Globus pallidus (tissue), 1 donor: ENCODE results near the gene PTPRN2.

Experiments
- DNase-seq: peaks from one replicate; pipeline ENCODE4 v3.0.0-alpha.2; 2015; ENCODE audit warnings: low spot score

Gene PTPRN2

DNA sequence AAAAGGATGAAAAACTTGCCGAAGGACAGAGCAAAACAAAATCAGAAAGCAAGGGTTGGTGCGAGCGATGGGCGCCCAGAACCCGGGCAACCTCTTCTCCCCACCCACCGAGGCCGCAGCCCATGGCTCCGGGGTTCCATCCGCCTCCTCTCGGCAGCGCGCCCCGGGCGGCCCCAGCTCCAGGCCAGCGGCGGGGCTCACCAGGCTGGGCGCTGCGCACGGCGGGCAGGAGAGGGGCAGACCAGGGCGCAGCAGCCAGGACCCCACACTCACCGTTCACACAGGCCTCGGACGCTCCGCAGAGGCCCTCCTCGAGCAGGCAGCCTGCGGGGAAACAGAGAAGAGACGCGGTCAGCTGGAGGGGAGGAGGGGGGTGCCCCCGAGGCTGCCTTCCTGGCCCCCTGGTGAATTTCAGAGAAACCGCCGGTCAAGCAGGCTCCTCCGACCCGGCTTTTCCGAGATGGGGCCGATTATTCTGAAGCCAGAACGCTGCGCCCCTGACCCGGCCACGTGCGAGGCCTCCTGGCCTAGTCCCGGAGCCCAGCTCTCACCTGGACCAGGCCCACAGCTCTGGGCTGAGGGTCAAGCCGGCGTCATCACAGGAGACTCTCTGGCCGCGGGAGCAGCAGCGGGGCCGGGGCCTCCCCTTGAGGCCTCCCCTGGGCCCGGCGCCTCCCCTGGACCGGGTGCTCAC is 98.0 kb downstream of the PTPRN2 start:
- no peak for DNase-seq

DNA sequence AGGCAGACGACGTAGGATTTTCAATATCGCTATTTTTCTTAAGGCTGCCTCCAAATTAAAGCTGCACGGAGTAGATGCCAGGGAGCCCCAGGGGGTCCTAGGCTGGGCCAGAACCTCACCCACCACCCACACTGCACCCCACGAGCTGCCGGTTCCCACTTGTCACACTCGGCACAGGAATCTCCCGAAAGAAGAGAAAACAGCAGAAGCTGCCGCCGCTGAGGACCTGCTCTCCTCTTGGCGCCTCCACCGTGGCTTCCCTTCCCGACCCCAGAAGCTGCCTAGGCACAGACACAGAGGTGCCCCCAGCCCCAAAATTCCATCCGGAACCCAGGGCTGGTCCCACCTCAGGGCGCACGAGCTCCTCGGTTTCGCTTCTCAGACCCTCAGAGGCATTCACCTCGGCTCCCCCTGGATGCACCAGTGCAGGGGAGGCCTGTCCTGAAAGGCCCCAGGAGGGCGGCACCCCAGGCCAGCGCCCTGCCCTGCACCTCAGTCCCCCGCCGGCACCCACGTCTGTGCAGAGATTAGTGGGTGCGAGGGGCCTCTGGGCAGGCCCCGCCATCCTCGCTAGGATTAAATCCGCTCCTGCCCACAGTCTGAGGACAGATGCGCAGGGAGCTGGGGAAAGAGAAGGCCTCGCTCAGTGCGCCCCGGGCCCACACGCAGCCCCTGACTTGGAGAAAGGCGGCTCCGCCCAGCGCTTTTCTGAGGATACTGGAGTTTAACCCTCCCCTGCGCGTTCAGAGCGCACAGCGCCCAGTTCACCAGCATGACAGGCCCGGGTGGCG is 99.2 kb downstream of the PTPRN2 start:
- no peak for DNase-seq

DNA sequence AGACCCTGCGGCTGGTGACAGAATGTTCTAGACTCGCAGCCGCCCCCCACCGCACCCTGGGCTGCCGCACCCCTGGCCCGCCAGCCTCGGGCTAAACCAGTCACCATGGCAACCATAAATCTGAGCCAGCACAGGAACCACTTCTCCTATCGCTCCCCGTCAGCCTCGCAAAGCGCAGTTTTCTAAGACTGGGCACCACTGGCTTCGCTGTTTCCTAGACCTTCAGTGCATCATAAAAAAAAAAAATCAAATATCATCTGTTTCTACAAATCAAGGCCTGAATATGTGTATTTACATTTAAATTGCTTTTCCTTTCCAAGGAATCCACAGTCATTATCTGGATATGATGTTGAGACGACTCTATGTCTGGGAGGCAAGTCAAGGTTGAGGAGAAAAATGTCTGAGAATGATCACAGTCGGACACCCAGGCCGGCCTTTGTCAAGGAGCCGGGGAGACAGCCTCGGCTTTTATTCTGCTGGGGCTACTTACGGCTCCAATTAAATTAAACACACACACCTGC is 99.9 kb downstream of the PTPRN2 start:
- DNase-seq = no peak

DNA sequence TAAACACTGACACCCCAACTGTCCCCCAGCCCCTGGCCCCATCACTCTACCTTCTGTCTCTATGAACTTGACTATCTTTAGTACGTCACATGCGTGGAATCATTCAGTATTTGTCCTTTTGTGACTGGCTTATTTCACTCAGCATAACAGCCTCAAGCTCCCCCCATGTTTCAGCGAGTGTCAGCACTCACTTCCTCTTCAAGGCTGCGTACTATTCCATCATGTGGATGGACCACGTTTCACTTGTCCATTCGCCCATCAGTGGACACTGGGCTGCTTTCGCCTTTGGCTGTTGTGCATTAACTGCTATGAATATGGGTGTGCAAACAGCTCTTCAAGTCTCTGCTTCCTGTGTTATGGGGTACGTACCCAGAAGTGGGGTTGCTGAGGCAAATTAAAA is 100.7 kb downstream of the PTPRN2 start:
- DNase-seq = no peak

DNA sequence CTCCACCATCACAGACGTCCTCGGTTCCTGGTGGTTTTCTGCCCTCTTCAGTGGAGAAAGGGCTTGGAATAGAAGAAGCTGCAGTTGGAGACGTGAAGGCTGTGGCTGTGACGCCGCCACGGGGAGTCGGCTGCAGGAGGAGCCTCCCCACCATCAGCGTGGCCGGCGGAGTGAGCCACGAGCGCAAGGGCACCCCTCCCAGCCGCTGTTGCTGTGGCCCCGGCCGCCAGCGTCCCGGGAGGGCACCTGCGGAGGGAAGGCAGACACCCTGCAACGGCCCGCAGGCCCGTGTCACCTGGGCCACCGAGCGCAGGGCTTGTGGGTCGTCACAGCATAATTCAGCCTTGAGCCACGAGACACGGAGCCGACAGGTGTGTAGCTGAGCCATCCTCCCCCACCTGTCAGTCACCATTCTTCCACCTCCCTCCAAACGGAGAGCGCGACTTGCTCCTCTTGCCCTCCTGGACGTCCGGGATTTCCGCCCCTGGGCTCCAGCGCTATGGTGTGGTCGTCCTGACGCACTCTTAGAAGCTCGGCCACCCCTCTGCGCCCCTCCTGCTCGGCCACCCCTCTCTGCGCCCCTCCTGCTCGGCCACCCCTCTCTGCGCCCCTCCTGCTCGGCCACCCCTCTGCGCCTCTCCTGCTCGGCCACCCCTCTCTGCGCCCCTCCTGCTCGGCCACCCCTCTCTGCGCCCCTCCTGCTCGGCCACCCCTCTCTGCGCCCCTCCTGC is 102.7 kb downstream of the PTPRN2 start:
- DNase-seq = no peak

DNA sequence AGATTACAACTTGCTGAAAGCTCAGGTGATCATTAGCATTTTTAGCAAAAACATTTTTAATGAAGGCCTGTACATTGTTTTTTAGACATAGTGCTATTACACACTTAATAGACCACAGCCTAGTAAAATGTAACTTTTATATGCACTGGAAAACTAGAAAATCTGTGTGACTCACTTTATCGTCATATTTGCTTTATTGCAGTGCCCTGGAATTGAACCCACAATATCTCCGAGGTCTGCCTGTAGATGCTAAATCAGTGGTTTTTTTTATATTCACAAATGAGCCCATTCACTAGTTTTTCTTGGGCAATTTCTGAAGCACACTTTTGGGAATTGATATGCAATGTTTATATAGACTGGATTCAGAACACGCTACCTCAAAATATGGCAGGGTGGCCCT is 105.1 kb downstream of the PTPRN2 start:
- no peak for DNase-seq

DNA sequence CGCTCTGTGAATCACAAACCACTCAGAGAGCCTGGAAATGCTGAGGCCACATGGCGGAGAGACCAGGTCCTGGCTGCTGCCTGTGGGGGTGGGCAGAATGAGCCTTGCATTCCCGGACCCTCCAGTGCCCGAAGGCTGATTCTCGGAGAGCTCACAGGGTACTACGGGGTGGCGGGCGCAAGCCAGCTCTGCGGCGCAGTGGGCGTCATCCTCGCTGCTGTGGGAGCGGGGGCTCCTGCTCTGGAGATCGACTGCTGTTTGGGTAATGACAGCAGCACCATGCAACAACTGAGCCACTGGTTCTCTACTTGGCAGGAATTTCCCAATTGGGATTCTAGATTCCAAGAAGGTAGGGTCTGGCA is 108.0 kb downstream of the PTPRN2 start:
- DNase-seq = no peak

DNA sequence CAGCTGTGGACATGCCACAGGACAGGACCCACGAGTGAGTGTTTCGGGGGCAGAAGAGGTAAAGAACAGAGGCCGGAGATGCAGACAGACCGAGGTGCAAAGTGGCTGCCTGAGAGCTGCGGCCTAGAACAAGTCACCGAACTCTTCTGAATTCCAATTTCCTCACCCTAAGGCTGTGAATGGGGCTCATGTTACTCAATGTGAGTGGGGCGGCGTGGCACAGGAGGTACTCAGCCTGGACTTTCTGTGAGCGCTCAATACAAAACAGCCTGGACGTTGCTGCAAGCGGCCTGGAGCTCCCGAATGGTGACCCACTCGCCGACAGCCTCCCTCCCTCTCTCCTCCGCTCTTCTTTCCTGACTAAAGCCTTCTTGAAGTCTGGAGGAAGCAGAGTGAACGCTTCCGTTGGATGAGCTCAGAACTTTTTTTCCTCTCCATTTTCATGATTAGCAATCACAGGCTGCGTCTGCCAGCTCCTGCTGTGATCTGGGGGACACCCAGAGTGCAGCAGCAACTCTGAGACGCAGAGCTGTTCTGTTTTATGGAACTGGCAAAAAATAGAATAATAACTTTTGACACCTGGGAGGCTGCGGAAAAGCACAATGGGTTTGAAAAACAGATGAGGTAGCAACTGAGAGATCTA is 108.5 kb downstream of the PTPRN2 start:
- no peak for DNase-seq

DNA sequence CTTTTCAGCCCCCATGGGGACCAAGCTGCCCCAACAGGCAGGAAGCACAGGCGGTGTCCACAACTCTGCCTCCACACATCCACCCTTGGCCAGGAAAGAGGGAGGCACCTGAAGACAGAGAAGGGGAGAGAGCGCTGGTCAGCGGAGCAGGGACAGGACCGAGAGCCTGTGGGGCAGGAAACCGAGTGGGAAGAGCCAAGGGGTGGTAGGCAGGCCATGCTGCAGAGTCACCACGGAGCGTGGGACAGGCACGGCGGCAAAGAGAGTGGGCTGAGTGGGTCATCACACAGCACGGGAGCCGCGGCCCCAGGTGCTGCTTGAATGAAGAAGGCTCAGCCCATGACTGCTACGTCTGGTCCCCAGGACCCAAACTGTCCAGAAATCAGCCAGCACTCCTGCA is 109.8 kb downstream of the PTPRN2 start:
- DNase-seq = no peak

DNA sequence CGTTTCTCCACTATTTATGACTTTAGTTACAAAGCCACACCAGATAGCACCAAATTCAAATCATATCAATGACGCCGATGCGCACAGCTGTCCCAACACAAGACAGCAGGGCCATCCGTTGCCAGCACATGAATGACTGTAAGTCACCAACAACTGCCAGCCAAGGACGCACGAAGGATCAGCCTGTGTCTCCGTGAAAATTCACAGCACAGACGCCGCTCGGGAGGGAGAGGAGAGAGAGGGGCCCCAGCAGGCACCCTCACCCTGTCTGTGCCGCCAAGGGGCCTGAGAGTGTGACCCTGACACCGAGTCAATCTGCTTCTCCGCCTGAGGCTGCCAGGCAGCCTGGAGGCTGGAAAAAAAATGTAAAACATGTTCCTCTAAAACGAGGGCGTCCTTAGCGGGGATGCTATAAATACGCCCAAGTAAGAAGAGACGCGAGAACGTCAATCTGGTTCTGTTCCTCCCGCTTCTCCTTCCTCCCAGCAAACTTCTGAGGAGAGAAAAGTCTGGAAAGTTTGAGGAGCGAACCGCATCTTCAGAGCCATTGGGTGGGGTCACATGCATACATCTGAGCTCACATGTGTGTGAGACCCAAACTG is 111.2 kb downstream of the PTPRN2 start:
- DNase-seq = no peak

DNA sequence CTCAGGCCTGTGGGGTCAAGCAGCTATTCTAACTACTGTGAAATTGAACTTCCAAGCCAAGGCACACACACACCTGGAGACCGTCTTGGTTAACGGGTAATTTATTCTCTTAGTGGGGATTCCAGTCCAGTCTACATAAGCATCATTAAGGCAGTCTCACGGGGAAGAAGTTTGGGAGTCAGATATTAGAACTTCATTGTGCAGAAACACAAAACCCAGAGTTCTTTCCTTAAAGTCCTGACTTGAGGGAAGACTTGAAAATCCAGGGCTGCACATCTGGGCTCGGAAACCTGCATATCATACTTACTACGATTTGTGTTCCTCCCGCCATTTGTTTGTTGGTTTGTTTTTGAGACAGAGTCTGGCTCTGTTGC is 112.0 kb downstream of the PTPRN2 start:
- no peak for DNase-seq

DNA sequence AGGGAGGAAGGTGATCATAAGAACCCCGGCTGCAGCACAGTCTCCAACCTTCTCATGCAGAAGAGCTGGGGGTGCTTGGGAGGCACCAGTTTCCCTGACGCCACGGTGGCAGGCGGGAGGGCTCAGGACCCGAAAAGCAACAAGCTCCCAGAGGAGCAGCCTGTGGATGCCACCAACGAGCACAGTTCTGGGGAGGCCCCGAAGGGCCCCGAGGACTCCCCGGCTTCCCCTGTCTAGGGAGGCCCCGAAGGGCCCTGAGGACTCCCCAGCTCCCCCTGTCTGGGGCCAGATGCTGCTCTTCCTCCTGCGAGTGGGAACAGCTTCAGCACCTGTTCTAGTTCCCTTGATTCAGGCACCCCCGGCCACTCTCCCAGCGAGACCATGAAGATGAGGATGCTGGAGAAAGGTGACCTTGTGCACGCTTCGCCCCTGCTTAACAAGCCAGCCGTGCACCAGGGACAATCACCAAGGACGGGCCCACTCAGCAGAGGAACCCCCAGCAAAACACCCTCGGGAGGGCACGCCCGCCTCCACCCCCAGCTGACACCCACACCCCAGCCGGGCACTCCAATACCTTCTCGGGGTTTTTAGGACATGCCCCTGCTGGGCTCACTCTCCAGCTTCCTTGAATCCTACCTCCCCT is 112.5 kb downstream of the PTPRN2 start:
- DNase-seq = no peak

DNA sequence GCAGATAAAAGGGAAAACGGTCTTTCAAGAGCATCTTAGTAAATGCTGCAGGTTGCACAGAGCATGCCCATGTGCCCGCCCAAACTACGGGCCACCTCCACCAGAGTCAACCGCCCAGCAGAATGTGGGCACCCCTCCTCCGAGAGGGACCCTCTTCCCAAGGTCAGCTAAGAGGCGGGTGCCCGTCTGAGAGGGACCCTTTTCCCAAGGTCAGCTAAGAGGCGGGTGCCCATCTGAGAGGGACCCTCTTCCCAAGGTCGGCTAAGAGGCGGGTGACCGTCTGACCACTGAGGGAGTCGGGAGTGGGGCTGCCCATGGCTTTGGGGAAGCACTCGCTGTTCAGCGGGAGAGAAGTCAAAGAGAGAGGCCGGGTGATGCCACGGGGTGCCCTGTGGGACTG is 113.1 kb downstream of the PTPRN2 start:
- DNase-seq = no peak

DNA sequence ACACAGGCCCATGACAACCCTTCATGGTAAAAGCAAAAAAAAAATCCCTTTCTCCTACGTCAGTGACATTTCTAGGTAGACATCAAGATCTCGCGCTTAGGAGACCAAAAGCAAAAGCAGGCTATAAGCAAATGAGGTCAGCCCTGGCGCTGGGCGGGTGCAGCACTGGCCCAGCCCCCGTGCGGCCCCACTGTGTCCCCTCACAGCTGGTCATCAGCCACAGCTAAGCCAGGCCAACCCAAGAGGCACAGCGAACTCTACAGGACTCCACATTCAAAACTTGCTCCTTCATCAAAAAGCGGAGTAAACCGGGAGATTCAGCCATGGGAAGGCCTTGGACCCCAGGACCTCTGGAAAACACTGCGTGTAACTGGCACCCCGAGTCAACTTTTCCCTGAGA is 113.7 kb downstream of the PTPRN2 start:
- no peak for DNase-seq

DNA sequence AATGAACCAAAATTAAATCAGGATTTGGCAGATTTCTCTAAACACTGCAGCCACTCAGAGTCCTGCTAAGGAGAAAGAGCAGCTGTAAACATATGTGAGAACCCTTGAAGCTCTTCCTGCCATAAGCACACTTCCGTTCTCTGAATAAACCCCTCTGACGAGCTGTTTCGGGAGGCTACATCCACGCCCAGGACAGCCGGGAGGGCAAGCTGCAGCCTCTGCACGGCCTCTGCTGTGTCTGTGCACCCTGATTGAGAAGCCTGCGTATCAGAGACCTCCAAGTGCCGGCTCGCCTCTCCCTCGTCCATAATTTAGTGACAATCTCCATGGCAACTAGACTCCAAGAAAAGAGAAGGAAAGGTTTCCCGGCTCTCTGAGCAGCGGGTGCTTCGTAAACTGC is 114.4 kb downstream of the PTPRN2 start:
- no peak for DNase-seq

DNA sequence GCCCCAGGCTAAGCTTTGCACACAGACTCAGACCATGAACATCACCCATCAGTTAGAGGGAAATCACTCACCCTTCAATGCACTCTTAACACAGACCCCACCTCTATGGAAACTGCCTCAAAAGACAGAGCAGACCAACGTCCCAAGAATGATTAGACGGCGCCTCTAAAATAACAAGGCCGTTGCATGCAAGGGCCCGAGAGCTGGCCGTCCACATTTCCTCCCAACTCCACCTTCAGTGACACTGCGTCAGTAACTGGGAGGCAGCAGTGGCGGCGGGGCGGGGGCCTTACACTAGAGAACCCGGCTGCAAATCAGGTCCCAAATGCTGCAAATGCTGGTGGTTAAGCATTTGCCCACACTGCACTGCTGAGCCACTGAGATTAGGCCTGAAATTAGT is 115.0 kb downstream of the PTPRN2 start:
- DNase-seq = no peak

DNA sequence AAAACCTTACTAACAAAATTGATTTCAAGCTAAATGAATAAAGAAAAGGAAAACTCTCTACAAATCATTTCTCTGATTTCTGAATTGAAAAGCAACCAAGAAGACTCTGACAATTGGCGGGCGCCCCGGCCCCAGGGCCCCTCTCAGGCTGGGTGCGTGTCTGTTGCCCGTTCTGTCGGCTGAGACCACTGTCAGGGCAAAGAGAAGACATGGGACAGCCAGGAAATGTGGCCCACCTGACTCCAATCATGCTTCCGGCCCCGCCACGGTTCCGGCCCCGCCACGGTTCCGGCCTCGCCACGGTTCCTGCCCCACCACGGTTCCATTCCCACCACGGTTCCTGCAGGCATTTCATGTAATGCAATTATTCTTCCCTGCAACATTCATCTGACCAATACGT is 115.9 kb downstream of the PTPRN2 start:
- DNase-seq = no peak

DNA sequence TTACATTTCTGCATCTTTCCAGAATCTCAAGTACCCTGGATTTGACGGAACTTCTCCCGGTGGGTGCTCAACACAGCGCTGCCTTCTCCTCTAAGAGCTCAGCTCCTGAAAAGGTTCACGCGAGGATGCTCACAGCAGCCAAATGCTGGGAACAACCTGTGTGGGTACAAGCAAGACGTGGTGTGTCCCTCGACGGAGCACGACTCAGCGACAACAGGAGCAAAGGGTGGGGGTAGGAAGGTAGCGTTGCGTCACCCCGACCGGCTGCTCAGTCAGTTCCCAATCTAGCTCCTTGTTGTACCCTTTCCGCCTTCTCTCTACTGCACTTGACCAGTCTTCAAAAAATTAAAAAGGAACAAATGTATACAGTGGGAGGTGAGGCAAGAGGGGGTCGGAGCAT is 117.3 kb downstream of the PTPRN2 start:
- no peak for DNase-seq

DNA sequence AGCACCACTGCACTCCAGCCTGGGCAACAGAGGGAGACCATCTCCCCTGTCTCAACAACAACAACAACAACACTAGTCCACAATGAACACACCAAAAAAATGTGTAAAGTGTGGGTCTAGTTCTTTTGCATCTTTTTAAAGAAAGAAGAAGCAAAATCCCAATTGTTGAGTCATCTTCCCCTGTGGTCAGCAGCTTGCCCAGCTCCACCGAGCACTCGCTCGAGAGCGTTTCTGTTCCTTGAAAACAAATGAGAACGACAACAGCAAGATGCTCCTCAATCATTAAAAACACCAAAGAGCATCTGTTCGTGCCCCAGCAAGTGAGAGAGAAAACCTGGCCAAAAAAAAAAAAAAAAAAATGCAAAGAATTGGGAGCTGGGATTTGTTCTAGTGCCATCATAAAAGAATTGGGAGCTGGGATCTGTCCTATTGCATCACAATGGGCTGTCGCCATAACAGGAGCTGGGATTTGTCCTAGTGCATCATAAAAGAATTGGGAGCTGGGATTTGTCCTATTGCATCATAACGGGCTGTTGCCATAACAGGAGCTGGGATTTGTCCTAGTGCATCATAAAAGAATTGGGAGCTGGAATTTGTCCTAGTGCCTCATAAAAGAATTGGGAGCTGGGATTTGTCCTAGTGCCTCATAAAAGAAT is 118.1 kb downstream of the PTPRN2 start:
- no peak for DNase-seq

DNA sequence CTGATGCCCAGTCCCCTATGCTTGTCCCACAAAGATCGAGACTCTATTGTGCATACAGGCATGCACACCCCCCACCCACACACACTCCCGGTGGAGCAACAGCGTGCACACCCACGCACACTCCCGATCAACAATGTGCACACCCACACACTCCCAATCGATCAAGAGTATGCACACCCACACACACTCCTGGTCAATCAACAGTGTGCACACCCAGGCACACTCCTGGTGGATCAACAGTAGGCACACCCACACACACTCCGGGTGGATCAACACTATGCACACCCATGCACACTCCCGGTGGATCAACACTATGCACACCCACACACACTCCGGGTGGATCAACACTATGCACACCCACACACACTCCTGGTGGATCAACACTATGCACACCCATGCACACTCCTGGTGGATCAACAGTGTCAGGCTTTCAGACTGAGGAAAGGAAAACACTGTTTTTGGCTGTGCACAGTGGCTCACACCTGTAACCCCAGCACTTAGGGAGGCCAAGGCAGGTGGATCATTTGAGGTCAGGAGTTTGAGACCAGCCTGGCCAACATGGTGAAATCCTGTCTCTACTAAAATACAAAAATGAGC is 118.8 kb downstream of the PTPRN2 start:
- DNase-seq = no peak

DNA sequence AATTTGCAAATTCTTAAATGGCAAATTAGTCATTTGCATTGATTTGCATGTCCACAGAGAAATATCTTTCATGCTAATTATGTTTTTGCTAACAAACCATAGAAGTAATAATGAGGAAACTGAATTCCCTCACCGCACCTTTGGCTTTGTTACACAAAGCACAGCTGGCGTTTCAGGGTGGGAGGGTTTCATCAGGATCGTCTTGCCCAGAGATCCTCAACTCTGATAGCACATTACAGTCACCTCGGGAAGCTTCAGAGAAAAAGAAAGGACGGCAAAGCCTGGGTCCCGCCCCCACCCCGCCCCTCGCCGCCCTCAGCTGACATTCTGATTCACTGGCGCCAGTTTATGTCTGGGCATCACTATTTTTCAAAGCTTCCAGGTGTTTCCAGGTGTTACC is 119.4 kb downstream of the PTPRN2 start:
- DNase-seq = no peak
